Amniotic stem cell (primary cell): ENCODE measurements around the gene MOCS2.

Experiments
- DNase-seq: peaks from one replicate; lab custom pipeline; 2025; lab: John Stamatoyannopoulos, UW

Gene MOCS2

DNA sequence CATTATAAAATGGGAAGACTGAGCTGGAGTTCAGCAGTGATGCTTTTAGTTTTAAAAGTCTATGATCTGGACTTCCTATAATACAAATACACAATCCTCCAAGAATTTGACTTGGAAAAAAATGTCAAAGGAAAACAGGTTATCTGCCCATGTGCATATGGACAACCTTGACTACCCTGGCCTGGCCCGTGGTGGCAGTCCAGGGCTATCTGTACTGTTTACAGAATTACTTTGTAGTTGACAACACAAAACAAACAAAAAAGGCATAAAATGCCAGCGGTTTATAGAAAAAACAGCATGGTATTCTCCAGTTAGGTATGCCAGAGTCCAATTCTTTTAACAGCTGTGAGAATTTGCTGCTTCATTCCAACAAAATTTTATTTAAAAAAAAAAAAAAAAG lies 17.3 kb downstream of the MOCS2 start:
- no peak for DNase-seq

DNA sequence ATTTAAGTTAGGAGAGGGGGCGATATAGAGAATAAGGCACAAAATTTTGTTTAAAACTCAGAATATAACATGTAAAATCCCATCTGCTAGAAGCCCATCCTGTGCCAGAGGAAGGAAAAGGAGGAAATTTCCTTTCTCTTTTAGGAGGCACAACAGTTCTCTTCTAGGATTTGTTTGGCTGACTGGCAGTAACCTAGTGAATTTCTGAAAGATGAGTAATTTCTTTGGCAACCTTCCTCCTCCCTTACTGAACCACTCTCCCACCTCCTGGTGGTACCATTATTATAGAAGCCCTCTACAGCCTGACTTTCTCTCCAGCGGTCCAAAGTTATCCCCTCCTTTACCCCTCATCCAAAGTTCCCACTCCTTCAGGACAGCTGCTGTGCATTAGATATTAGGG lies 18.3 kb downstream of the MOCS2 start:
- no peak for DNase-seq

DNA sequence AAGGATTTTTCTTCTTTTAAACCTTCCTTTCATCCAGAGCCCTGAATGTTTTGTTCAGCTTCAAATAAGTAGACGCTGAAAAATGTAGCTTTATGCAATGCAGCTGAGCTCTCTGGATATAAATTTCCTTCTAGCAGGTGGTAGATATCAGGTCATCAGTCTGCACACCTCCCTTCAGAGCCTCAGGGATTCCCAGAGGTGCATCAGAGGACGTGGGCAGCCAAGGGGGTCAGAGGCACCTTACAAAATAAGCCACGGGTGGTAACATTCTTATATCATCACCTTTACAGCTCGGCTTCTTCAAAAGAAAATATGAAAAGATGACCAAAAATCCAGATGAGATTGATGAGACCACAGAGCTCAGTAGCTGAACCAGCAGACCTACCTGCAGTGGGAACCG lies 19.3 kb downstream of the MOCS2 start:
- DNase-seq = no peak

DNA sequence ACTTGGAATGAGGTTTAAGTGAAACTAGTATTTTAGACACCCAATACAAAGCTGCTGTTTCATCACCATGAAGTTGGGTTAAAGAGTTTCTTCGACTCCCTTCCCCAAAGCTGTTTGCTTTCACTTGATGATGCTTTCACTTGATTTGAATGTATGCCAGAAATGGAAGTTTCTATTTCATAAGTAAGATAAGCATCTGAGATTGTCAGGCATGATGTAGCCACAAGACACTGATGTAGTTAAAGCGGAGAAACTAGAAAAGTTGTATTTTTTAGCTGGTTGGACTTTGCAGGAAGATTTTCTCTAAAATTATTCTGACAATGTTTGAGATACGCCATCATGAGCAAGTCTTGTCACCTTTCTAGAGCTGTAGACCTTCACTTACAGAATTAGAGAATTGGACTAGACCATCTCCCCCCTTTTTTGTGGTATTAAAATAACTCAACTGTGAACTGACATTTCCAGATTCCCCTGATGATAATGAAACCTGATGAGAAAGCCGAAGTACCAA lies 20.0 kb downstream of the MOCS2 start:
- DNase-seq = no peak

DNA sequence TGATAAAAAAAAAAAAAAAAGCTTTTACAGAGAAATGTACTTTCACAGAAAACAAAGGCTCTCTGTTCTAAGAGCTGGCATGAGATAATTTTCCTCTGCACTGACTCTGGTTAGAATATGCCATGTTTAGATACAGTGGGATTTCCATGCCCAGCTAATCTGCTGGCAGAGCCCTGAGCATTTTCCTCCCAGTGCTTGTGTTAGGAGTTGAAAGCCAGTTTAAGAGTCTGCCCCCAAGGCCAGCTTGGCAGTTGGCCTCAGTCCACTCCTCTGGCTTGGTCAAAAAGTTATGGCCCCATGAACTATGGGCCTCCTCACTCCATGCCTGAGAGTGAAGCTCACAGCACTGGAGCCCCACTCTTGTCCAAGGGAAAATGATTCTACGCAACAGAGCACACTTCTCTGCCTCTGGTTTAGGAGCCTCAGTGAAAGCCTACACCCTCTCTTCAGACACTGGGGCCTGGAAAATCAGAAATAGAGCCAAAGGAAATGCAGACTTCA lies 21.9 kb downstream of the MOCS2 start:
- no peak for DNase-seq

DNA sequence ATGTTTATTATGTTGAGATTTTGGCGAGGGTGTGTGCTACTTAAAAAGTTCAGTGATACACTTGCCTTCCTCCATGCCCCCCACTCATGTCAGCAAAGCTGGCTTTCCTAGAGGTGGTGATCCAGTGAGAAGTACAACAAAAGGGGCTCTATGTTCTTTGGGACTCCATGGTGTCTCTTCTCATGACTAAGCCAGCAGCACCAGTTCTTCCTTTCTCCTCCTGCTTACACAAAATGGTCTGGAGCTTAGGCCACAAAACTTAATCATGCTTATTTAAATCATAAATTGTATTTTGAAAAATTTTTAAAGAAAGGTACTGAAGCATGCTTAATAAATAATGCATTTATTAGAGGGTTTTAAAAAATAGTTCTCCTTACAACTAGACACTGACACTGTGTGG lies 22.4 kb downstream of the MOCS2 start:
- DNase-seq = no peak

DNA sequence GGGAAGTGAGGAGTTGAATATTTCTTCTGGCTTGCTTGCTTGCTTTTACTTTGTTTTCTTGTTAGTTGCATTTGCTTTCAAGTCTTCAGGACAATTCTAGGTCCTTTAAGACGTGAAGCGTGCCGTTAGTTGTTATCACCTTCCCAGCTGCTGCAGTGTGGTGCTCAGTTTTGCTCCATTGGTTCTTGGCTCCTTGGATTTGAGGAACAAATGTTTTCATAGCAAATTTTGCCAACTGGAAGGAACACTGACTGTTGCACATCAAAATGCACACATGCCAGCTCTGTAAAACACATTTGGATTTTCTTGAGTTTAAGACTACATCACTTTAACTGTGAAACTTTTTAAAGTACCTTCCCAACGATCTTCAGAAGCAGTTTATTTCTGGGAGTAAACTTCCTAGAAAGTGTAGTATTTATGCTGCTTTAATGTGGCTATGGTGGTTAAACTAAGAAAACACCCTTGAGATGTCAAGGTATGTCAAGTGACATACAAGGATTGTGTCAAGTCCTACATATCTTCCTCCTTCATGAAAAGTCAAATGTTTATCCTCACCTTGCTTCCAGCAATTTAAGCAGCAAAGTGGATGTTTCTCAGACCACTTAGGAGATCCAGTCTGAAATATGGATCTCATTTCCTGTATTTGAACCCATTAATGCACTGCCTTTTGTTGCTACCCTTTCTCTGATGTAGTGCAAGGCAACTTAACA lies 24.9 kb downstream of the MOCS2 start:
- DNase-seq = no peak

DNA sequence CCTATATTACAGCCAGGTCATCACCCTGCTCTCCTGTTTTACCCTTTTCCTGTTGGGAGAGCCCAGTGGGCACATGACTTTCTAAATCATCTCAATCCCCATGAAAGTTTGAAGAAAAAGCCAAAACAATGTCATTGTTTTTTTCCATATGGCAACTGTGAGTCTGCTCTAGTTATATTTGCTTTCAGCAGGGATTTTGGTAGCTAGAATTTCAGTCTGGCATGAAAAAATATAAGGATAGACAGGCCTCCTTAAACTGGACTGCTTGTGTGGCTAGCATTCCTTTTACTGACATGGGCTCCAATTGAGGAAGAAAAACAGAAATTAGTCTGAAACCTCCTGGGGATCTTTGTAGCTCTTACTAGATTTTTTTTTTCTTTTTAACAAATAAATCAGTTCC lies 25.6 kb downstream of the MOCS2 start:
- no peak for DNase-seq

DNA sequence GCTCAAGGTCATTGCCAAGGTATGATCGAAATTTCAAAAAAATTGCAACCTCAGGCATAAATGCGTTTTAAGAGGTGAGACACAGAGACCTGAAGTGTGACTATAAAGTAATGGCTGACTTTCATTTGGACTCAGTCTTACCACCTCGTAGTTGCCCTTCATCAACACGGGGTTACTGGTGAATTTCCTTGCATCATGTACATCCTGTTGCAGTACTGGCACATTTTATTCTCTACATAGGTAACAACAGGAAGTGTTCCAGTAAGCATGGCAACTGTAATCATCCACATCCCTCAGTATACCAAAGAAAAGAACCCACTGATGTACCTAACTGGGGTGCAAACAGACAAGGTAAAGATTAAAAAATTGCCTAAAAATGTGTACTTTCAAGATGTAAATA lies 29.3 kb downstream of the MOCS2 start:
- no peak for DNase-seq

DNA sequence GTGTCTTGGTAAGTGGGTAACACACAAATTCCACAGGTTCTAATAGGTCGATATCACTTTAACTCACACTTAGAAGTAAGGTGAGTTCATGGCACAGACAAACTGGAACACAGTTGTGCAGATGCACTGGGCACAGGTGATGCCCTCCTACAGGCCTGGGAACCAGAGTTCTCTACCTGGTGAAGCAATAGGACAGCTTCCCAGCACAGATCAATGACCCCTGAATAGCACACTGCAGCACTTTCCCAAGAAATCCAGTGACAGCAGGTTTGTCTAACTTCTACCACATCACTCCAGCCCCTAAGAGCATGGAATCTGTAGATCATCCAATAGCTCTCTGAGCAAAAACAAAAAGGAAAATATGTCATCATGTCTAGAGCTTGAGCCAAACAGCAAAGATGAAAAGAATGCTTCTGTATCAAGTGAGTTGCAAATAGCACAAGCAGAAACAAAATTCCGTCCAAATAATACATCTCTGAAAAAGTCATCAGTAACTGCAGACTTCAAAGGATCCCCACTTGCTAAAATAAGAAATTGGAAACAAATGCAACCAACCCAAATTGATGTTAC lies 33.5 kb downstream of the MOCS2 start:
- DNase-seq = no peak

DNA sequence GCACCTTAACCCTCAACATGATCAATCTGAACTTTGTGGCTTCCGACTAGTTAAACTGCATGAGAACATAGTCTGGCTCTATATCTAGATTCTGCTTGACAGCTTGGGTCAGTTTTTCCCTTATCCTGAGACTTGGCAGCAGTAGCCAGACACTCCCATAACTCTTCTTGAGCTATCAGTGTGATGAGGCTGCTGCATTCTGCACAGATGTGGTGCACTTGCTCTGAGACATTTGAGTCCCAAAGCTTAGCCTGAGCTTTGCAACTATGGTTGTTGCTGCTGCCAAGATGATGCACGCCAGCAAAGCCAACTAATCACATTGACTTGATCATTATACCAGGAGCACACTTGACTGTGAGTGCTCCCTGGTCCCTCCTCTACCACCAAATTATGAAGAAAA lies 36.2 kb downstream of the MOCS2 start:
- DNase-seq = no peak

DNA sequence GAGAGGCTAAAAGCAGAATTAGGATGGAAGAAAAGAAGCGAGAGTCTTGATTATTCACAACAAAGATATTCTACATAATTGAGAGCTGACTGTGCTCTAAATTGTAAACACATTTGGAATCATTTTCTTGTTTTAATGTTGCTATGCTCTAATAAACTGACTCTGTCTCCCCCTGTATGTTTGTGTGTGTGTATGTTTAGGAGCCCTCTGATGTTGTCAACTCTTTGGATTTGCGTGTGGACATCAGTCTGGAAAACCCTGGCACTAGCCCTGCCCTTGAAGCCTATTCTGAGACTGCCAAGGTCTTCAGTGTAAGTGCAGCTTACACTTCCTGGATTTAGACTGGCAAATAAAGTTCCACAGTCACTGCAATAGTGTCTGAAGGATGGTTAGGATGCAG lies 37.8 kb downstream of the MOCS2 start:
- no peak for DNase-seq

DNA sequence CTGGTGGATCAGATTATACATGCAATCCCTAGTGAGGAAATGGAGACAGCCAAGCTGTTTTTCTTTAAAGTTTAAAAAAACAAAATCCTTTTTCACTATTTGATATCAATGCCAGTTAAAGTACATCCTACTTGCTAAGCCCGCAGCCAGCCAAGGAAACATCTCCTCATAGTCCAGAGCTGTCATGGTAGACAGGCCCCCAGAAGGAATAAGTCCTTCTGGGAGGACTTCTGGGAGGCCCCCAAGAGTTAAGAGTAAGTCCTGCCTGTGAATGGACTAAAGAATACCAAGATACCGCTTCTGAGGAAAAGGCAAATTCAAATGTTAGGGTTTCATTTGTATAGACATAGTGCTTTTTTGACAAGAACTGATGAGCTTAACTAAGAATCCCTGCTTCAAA lies 38.3 kb downstream of the MOCS2 start:
- DNase-seq = no peak

DNA sequence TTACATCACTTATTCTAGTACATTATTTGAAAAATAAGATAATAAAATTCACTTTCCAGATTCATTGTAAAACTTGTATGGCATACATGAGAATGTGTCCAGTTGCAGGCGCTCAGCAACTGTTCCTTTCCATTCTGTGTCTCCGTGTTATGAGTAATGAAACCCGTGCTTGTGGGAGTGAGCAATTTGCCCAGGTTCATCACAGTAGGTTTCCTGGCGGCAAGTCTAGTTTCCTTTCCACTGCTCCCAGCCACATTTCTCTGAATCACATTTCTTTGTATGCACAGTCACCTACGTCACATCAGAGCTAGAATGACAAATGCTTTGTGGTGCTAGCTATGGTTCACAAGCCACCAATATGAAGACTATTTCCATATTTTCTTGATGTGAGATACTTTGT lies 39.9 kb downstream of the MOCS2 start:
- DNase-seq = no peak

DNA sequence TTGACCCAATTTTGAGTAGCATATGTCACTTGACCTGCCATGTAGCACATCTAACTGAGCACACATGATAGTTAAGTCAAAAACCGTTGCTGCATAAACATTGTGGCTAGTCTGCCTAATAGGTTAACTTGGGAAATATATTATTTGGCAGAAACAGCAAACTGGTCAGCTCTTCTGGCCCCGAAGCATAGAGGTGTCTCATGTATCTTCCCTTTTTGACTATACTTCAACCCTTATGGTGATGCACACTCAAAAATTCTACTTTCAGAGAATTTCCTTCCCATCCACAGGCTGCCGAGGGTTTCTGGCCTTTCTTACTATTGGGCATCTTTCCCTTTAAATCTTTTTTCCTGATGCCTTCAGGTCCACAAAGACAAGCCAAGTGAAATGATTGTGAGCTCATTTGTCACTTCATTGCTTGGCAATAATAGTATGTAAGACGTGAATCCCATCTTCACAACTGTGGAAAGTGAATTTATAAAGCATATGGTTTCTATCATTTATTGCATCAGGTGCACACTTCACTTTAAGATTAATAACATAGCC lies 41.2 kb downstream of the MOCS2 start:
- DNase-seq = no peak

DNA sequence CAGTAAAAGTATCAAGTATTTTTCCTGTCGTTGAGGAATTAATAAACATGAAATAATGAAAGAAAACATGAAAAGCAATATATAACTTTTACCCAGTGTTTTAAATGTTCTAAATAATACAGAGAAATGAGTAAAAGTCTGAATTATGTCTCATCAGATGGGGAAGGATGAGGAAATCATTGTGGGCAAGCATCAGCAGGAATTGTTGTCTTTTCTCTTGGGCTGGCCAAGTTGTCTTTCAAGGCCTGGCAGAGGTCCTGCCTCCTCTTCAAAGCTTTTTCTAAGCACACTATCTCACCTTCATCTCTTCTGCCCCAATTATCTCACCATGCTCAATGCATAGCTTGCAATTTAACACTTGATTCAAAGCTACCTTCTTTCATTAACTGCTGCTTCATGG lies 41.9 kb downstream of the MOCS2 start:
- no peak for DNase-seq

DNA sequence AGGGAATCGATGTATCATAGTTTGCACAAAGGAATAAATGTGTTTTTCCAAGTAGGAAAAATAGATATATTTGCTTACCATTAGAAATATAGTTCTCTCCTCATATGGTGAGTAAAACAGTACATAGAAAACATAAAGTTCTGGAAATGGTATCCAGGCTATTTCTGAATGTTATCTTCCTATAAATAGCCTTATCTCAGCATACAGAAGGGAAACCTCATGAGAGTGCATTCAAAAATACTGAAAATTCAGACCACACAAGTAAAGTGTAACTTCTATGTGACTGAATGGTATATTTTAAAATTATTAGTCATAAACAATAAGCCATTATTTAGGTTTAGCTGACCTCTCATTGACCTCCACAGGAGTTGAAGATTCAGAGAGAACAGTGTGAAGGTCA lies 43.5 kb downstream of the MOCS2 start:
- DNase-seq = no peak

DNA sequence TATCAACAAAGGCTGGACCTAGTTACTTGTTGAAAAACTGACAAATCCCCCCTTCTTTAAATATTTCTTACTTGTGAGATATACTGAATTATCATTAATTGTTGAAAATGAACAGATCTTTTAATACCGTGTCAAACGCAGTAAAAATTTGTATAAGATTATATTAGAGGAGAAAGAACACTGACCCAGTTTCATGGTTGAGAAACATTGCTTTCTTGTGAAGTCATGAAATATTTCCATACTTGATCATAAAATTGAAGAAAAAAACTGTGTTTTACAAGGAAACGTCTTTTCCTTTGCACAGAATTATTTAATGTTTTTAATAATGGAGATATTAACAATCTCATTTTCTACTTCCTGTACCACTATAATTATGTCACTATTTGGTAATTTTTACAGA lies 45.8 kb downstream of the MOCS2 start:
- no peak for DNase-seq

DNA sequence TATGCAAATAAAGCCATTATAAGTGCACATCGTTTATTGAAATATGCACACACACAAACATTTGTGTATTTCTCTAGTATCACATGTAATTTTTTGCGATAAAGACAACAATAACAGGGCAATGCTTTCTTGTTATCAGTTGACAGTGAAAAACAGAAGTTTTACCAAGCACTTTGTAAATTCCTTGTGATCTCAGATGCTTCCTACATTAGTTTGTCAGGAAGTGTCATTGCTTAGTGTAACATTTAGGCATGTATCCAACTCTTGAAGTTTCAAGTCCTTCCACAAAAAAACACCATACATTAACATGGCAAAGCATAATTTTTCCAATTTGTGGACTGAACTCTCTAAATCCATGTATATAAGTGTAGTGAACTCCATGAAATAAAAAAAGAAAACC lies 46.4 kb downstream of the MOCS2 start:
- no peak for DNase-seq

DNA sequence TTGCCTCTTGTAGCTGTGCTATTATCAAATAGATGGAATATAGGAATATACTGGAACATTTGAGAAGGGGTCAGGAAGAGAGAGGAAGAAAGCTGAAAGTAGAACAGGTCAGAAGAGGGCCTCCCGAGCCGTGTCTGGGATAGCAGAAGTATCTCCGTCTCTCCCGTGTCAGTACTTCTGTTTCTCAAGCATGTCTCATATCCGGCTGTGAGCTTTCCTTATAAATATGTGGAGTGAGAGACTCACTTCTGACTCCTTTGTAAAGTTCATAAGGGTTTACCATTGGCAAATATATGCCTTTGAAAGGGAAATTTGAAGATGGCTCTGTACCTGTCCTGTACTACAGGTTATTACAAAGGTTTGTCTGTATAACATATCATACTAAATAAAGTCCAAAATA lies 50.3 kb downstream of the MOCS2 start:
- DNase-seq = no peak

DNA sequence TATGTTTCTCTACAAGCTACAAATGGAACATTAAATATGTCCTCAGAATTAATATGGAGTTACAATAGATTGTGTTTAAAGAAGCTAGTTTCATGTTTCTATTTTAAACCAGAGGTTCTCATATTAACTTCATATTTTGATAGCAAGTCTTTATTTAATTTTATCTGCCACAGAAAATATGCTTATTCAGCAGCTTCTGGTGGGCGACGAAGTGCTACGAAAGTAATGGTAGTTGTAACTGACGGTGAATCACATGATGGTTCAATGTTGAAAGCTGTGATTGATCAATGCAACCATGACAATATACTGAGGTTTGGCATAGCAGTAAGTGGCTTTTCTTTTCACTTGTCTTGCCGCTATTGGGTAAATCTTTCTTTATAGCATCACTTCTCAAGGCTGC lies 54.2 kb downstream of the MOCS2 start:
- no peak for DNase-seq

DNA sequence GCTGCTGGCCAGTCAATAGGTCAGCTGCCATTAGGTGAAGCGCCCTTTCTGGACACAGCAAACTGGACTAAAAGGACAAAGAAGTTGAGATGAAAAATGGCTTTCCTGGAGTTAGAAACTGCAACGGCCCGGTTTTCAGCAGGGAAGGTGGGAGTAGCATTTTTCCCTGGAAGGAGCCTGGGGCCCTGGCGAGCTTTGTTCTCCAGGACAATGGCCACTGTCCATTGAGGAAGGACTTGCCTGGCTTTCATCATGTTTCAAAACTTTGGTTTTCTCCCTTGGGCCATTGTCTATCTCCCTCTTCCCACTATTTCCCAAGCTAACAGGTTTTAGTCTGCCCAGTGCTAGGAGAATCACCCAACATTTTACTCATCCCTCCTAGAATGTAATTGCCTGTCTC lies 56.2 kb downstream of the MOCS2 start:
- no peak for DNase-seq

DNA sequence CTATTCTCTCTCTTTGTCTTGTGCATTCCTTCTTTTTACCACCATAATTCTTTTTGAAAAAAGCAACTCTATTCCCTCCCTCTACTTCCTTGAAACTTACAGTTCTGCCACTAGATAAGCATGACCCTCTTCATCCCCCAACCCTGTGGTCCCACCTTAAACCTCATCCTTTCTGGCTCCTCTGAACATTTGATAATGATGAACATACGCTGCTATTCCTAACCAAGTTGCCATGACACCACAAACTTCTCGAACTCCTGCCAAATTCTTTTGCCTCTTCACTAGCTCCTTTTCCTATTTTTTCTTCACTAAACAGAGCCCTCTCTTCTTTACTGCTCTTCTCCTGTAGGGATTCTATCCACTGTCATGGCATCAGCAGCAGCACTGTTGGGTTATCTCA lies 57.1 kb downstream of the MOCS2 start:
- no peak for DNase-seq

DNA sequence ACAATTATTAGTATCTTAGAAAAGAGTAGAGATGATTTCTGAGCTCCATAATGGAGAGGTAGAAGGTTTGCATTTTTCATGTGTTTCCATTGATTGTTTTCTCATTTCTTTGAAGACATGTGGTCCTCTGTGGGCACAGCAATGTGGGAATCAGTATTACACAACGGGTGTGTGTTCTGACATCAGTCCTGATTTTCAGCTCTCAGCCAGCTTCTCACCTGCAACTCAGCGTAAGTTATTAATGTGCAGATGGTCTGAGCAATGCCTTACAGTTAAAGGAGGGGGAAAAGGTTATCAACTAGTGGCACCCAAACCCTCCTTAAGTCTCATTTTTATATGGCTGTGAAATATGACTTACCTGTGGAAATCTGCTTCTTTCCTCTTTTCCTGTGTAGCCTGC lies 61.3 kb downstream of the MOCS2 start:
- DNase-seq = no peak
